HS-27A (cell line): ENCODE measurements around the gene BTBD6.
"Not testable (repeated sequence)": the region's sequence is repeated elsewhere in the genome, so short reads cannot be mapped to it uniquely, and the experiment has no call there.

Experiments used
- DNase-seq: peaks from one replicate; pipeline ENCODE4 v3.0.0-alpha.2; 2012; ENCODE audit warnings: low read depth, missing footprints

Gene BTBD6

DNA sequence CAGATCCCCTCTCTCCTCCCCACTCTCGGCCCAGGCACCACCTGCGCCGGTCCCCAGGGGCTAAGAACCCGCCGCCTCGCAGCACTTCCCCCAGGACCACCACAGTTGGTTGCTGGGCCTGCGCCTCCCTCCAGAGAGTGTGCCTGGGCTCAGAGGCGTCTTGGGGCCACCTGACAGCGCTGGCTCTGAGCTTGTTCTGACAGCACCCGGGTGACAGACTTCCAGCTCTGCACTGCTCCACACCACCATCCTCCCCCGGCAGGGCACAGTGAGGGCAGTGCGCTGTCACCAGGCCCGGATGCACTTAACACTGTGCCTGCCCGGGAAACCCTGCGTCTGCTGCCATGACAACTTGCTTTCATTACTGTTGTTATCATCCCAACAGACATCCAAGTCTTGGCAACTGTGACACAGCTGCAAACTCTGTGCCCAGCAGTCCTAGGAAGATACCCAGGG lies 45.8 kb downstream of the BTBD6 start:
- DNase-seq = no peak

DNA sequence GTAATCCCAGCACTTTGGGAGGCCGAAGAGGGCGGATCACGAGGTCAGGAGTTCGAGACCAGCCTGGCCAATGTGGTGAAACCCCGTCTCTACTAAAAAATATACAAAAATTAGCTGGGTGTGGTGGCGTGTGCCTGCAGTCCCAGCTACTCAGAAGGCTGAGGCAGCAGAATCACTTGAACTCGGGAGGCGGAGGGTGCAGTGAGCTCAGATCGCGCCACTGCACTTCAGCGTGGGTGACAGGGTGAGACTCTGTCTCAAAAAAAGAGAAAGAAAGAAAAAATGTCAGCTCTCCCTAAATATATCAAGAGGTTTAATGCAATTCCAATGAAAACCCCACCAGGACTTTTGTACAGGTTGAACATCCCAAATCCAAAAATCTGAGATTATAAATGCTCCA lies 49.0 kb downstream of the BTBD6 start:
- not testable (repeated sequence) for DNase-seq

- no peak for DNase-seq
These were observed 51.6 kb downstream of the BTBD6 start for GRCh38 chr14:105299654-105300541.
